HT1080 (cell line): ENCODE measurements around the gene MYH10. TPM values are rescaled to one million over a fixed set of nuclear protein-coding genes. Genes with fewer than 3 reads are reported as not detected.

Source experiments
- DNase-seq: peaks from one replicate; pipeline ENCODE4 v3.0.0-alpha.2; 2015; ENCODE audit warnings: low read depth
- small RNA-seq: library from RNA; depleted of rRNA; stranded (forward); fragments of <200 nt; gene quantifications from one replicate; pipeline ENCODE3, GENCODE V24; 2014
- total RNA-seq: library from RNA; depleted of rRNA; stranded (reverse); fragments of >200 nt; shearing (Covaris generic); gene quantifications from 2 replicates; pipeline ENCODE4 v1.2.3, GENCODE V29; 2014; rRNA removed

MYH10 gene
- total RNA-seq, 1 experiment from 2014 or later, result 35.8 TPM

DNA sequence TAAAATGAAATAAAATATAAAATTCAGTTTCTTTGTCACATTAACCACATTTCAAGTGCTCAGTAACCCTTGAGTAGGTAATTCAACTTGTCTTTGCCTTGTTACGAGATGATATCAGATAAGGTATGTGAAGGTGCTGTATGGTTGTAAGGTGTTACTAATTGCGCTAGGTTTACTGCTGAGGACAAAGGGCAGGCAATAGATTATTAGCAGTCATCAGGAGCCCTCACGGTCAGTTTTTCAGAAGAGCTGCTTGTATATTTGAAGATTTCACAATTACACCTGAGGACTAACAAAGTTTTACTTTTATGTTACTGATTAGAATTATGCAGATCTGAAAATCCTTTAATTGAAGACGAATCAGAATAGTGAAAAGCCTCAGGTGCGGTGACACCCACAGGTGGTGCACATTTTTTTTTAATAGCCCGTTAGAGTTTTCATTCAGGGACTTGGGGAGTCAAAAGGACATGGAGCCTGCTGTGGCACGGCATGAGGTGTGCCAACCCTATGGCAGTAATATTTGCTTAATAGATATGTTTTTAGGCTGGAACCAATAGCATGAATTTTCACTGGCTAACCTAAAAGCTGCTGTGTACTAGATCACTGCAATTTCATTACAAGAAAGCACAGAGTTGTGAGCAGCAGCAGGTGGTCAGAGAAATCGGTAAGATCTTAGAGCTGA, 178.5 kb downstream of the MYH10 start:
- no peak for DNase-seq

DNA sequence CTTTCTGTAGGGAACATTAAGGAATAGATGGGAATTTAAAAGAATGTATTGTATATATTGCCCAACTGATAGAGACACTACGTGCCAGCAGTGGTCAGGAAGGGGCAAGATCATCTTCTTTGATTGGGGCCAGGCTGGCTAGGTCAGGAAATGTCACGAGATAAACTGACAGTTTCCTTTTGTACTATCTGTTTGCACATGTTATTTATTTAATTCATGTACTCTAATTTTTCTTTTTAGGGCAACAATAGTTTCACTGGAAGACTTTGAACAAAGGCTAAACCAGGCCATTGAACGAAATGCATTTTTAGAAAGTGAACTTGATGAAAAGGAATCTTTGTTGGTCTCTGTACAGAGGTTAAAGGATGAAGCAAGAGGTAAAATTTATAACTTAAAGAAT, 182.2 kb downstream of the MYH10 start:
- no peak for DNase-seq

DNA sequence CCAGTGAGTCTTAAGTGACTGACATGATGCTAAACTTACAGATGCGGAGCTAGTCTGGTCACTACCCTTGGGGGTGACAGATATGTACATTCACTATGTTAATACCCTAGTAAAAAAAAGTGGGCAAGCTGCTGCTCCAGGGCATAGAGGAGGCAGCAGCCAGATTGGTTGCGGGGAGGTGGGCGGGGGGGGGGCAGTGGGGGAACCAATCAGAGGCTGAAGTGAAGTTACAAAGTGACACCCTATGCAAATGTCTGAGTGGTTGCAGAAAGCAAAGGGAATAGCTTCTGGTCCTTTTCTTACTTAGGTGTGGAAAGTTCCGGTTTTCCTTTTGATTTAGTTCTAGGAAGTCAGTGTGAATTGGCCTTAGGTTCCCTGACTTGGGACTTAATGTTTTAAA, 182.7 kb downstream of the MYH10 start:
- DNase-seq, result no peak

DNA sequence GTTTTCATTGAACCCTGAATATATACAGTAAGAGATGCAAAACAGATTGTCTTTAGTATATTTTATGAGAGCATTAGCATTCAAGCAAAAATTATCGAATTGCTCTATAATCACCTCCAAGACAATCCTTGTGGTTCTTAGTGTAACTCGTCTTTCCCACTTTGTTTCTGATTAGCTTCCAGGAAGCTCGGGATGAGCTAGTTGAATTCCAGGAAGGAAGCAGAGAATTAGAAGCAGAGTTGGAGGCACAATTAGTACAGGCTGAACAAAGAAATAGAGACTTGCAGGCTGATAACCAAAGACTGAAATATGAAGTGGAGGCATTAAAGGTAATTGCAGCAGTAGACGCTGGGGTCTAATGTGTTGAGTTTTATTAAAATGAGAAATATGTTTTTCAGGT, 185.0 kb downstream of the MYH10 start:
- DNase-seq, result no peak

DNA sequence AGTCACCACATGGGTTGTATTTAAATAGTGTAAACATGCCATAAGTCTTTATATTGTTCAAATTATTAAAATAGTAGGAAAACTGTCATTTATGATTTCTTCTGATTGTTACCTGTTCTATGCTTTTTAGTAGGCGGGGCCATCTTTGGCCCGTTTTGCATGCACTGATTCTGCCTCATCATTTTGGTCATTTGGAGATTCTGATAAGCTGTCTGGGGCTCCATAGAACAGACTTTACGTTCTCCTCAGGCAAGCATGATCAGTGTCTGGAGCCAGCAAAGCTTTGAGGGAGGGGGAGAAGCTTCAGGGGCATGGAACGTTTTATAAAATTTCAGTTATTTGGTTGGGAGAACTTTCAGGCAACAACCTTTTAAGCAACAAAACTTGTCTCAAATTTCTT, 186.0 kb downstream of the MYH10 start:
- no peak for DNase-seq

DNA sequence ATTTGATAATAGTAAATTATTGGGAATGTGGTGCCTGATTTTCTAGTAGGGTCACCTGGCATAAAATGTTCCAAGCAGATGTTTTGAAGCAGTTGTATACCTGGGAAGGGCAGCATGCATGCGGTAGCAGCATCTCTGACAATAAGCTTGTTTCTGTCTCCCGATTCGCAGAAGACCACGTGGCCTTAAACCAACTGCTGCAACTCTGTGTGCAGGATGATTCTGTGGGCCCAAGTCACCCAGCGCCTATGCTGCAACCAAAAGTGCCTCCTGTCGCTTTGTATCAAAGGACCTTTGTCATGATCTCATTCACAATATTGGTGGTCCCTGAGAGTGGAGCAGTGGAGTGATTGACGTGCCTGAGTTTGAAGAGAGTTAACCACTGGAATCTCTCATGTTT, 186.8 kb downstream of the MYH10 start:
- DNase-seq, result no peak

DNA sequence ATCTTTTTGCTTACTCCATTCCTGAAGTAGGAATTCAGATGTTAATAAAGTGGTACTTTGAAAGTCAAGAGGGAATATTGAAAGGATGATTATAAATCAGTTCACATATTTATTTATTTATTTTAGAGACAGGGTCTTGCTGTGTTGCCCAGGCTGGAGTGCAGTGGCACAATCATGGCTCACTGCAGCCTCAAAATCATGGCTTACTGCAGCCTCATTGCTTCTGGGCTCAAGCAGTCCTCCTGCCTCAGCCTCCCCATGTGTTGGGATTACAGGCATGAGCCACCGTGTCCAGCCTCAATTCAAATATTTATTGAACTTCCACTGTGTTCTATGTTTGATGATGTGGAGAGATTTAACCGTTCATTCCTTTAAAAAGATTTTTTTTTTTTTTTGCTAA, 188.2 kb downstream of the MYH10 start:
- DNase-seq, result no peak

DNA sequence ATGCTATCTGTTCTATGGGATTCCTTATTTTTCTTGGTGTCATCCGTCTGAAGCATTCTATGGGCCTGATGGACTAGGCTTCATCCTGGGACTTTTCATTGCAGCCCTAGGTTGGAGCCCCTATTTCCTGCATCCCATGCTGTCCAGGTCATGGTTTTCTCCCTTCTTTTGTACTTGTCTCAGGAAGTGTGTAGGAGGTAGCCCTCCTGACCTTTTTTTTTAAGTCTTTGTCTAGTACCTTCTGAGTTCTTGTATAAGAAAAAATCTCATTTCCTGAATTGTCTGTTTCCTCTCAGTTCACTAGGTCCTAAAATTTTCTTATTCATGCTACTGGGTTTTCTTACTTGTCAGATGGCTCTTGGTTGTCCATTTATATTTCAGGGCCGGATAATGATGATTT, 188.8 kb downstream of the MYH10 start:
- DNase-seq, result no peak

DNA sequence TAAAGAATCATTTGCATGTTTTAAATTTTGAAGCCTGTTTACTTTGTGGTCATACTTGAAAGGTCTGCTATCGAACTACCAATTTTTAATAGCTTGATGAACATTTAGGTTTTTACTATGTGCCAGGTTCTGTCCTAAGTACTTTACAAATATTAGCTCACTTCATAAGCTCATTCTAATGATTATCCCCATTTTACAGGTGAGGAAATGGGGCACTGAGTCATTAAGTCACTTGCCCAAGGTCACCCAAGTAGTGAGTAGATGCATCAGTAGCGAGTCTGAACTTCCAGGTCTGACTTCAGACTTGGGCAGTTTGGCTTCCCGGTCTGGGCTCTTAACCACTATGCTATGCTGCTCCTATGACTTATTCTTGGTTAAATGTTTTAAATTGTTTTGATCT, 190.8 kb downstream of the MYH10 start:
- DNase-seq, result no peak

DNA sequence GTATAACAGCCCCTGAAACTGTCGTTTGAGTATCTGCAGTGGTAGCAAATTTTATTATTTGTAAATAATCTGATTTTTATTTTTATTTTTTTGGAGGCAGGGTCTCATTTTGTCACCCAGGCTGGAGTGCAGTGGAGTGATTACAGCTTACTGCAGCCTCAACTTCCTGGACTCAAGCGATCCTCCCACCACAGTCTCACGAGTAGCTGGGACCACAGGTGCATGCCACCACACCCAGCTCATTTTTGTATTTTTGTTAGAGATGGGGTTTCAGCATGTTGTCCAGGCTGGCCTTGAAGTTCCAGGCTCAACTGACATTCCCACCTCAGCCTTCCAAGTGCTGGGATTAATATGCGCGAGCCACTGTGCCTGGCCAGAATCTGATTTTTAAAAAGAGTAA, 192.1 kb downstream of the MYH10 start:
- DNase-seq, result no peak

DNA sequence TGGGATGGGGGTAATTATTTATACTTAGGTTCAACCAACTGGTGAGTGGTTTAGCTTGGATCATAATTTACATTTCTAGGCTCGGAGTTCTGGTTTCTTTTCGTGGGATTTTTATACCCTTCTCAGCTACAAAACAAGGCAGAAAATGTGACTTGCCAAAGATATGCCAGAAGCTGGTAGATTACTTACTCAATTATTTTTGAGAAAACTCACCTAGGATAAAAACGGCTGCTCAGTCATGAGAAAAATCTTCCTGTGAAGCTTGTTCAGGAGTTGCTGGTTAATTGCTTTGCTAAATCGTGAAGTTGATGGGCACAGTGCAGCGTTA, 193.7 kb downstream of the MYH10 start:
- DNase-seq, result no peak

DNA sequence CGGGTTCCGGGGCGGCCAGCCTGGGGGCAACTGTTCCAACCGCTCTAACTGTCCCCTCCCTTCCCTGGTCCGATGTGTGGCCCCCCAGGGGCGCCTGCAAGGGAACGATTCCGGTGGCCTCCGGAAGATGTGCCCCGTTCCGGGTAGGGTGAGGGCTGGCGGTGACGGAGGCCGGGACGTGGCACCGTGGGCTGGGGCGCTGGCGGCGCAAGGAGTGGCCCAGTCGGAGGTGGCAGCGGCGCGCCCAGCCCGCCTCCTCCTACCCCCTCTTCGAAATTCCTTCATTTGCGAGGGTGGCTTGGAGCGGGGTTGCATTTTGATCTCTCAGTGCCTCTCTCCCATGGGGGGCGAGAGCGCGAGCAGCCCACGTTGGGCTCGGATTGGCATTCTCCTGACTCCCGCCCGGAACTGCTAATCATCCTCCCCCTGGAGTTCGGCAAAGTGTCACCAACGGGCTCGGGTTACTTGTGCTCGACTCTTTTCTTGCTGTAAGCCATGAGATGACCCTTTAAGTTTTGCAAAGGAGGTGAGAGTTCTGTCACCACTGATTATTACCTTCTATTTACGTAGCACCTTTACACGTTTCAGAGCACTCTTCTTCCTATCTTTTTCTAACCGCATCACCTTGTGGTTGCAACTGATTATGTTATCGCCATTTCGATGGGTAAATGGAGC, 194.2 kb downstream of the MYH10 start:
- DNase-seq, result peak; percentile 46

DNA sequence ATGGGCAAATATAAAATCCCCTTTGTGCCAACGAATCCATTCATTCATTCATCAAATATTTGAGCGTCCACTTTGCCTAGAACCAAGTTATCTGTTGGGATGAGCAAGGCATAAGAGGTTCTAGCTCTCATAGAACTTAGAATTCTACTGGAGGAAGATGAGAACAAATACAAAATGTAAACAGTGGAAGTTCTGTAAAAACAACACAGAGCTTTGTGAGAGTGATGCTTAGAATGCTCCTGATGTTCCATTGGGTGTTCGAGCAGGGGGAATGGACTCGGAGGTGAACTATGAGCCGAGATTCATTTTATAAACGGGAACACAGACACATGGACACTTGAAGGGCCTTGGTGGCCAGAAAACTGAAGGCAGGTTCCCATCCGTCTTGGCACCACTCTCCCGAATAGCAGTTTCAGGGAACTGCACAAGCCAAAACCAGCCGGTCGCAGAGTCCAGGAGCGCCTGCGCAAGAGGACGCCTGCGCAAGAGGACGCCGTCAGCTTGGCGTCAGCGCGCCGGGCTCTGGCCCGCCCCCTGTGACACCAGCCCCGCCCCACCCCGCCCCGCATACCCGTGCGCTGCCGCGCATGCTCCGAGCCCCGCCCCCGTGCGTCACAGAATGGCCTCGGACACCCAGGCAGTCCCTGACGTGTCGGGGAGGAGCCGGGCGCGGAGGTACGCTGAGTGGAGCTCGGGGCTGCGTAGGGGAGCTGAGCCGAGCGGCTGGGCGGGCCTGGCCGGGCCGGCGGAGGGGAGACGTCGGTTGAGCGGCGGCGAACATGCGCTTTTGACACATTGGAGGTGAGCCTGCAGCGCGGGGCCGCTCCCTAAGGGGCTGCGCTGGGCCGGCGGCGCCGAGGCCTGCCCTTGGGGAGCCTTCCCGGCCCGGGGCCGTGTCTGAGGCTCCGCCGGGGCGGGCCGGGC, 195.0 kb downstream of the MYH10 start, which contains the start of gene NDEL1:
Gene NDEL1, plus strand, starts transcription at position 640 of the 924 bp plus-strand sequence. CDS start 8,388 bp downstream, outside the sequence.
- DNase-seq, result peak; percentile 91

DNA sequence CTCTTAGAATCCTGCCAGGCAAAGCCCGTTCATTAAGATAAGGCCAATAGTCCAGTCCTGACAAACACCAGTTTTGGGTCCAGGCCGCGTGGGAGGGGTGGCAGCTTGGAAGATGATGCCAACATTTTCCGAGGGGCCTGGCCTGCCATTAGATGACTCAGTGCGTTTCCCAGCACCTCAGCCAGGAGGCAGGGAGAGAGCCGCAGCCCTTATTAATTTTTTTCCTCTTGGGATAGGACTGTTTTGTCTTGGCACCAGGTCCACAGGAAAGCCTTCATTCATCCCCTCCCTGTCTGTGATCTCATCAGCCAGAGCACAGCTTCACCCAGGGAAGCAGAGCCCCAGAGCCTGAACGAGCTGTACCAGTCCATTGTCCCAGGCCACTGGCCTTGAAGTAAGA, 199.6 kb downstream of the MYH10 start:
- DNase-seq, result peak; percentile 71

DNA sequence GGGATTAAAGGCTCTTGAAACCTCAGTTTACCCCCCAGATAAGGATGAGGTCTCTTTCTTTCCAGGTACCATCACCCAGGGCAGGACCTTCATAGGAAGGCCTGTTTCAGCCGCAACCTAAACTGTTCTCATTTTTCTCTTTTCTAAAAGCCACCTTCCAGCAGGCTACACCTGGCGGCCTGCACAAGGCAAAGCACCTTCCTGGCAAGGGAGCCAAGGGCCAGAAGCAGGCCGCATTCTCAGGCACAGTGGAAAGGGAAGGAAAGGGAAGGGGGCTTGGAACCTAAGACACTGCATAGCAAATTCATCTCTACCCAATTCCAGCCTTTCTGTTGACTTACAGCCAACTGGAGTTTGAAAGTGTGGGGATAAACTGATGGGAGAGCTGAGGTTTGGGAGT, 203.7 kb downstream of the MYH10 start:
- DNase-seq, result no peak

DNA sequence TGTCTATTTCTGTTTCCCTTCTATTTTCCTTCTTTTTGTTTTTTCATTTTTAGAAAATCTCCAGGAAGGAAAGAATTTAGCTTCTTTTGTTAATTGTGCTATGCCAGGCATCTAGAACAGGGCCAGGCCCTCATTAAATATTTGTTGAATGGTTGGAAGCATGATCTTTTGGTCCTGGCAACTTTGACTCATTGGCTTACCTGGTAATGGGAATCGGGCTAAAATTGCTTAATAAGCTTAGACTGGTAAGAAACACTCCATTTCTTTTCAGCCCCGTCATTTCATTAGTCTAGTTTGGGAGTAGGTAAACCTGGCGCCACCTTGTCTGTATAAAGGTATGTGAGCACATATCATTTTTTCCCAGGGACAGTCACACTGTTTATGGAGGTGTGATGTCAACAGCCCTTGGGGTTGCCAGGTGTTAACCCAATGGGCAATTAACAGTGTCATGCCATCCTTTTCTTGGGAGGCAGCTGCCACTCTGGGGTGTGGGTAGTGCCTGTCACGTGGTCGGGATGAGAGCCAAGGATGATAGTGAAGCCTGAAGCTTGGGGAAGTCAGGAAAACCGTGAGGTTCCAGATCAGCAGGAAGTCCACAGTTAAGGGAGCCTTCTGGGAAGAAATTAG, 204.3 kb downstream of the MYH10 start:
- no peak for DNase-seq

Small RNAs within 50 kb of the gene (small RNA-seq; reads per million reads assigned to genes)
- gene RNU7-43P, result not detected

Other genes starting within 250 kb of the MYH10 start
- 2,438 and 3,072 TPM in 2 replicates for gene RPL26, start 247.5 kb downstream of the MYH10 start, total RNA-seq
- not detected in 2 replicates for gene RNF222, start 232.9 kb downstream of the MYH10 start, total RNA-seq
- gene NDEL1, start 194.8 kb downstream of the MYH10 start, total RNA-seq, result 21.9 and 35.4 TPM in 2 replicates
- not detected in 2 replicates for gene CCDC42, start 114.1 kb upstream of the MYH10 start, total RNA-seq
- gene SPDYE4, start 127.8 kb upstream of the MYH10 start, total RNA-seq, result not detected in 2 replicates
- not detected in 2 replicates for gene MFSD6L, start 168.6 kb upstream of the MYH10 start, total RNA-seq
- not detected in 2 replicates for gene PIK3R6, start 236.9 kb upstream of the MYH10 start, total RNA-seq